ENCODE measurements around the gene LMAN1L. TPM values are rescaled to one million over a fixed set of nuclear protein-coding genes. Genes with fewer than 3 reads are reported as not detected.

The LMAN1L gene
- total RNA-seq, 1 donor from 2014 or later: not detected

GRCh38 chr15:74794970-74795349 is 17.7 kb upstream of the LMAN1L start:
- peaks cover 74% of the 10 kb centered on the region for H3K4me1 ChIP-seq

DNA sequence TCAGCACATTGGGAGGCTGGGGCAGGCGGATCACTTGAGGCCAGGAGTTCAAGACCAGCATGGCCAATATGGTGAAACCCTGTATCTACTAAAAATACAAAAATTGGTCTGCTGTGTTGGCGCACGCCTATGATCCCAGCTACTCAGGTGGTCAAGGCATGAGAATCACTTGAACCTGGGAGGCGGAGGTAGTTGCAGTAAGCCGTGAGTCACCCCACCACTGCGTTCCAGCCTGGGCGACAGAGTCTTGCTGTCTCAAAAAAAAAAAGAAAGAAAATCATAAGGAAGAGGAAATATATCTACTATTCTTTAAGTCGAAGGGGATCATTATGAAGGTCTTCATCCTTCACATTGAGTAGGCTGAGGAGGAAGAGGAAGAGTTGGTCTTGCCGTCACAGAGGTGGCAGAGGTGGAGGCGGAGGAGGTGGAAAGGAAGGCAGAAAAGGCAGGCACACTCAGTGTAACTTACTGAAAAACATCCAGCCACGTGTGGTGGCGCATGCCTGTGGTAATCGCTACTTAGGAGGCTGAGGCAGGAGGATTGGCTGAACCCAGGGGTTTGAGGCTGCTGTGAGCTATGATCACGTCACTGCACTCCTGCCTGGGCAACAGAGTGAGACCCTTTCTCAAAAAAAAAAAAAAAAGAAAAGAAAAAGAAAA is 16.5 kb upstream of the LMAN1L start:
- intact Hi-C loops (cut with DNase I): no loop called here
- no peak overlapping the region for H3K27ac ChIP-seq
- TF ChIP-seq POLR2A (IDR thresholded peaks at IDR 0.05) (no peak), POLR2AphosphoS5 (IDR thresholded peaks at IDR 0.05; ENCODE audit: insufficient read depth in 1 of 2, low read depth in 1 of 2) (no peak)
- TF ChIP-seq, protein P1, sequence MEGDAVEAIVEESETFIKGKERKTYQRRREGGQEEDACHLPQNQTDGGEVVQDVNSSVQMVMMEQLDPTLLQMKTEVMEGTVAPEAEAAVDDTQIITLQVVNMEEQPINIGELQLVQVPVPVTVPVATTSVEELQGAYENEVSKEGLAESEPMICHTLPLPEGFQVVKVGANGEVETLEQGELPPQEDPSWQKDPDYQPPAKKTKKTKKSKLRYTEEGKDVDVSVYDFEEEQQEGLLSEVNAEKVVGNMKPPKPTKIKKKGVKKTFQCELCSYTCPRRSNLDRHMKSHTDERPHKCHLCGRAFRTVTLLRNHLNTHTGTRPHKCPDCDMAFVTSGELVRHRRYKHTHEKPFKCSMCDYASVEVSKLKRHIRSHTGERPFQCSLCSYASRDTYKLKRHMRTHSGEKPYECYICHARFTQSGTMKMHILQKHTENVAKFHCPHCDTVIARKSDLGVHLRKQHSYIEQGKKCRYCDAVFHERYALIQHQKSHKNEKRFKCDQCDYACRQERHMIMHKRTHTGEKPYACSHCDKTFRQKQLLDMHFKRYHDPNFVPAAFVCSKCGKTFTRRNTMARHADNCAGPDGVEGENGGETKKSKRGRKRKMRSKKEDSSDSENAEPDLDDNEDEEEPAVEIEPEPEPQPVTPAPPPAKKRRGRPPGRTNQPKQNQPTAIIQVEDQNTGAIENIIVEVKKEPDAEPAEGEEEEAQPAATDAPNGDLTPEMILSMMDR (IDR thresholded peaks at IDR 0.05): no peak
- H3K4me1 ChIP-seq: peaks cover 68% of the 10 kb centered on the region
- no peak for DNase-seq (ENCODE audit: extremely low spot score in 2 of 2)
- H3K9me3 ChIP-seq: no peaks in the 10 kb centered on the region
- no peaks in the 10 kb centered on the region for H3K27me3 ChIP-seq
- peaks cover 0 to 18% of the 10 kb centered on the region in 2 donors for H3K36me3 ChIP-seq
- H3K4me3 ChIP-seq: no peak overlapping the region

More at GRCh38 chr15:74794970-74795349, 17.7 kb upstream of the LMAN1L start:
- Histone ChIP-seq H3K36me3 (peaks cover 0 to 10% of the 10 kb centered on the region in 2 donors), H3K9me3 (no peaks in the 10 kb centered on the region), H3K27ac (peak overlapping the region; percentile 4), H3K4me3 (no peak overlapping the region), H3K27me3 (no peaks in the 10 kb centered on the region)
- DNase-seq (ENCODE audit: extremely low spot score in 2 of 2): no peak
- intact Hi-C loops (cut with DNase I): no loop called here
- TF ChIP-seq POLR2A (IDR thresholded peaks at IDR 0.05) (no peak), POLR2AphosphoS5 (IDR thresholded peaks at IDR 0.05; ENCODE audit: insufficient read depth in 1 of 2, low read depth in 1 of 2) (no peak)
- TF ChIP-seq, protein P1 (IDR thresholded peaks at IDR 0.05): no peak

- no peak for DNase-seq (ENCODE audit: extremely low spot score in 2 of 2)
- H3K4me1 ChIP-seq: peaks cover 43% of the 10 kb centered on the region
- no peak overlapping the region for H3K27ac ChIP-seq
- no peak overlapping the region for H3K4me3 ChIP-seq
- intact Hi-C loops (cut with DNase I): no loop called here
- no peaks in the 10 kb centered on the region for H3K27me3 ChIP-seq
- peaks cover 0 to 42% of the 10 kb centered on the region in 2 donors for H3K36me3 ChIP-seq
- no peaks in the 10 kb centered on the region for H3K9me3 ChIP-seq
- TF ChIP-seq POLR2A (IDR thresholded peaks at IDR 0.05) (no peak), POLR2AphosphoS5 (IDR thresholded peaks at IDR 0.05; ENCODE audit: insufficient read depth in 1 of 2, low read depth in 1 of 2) (no peak)
- TF ChIP-seq, protein P1 (IDR thresholded peaks at IDR 0.05): no peak
Observed at GRCh38 chr15:74798388-74799254, 14.0 kb upstream of the LMAN1L start.

DNA sequence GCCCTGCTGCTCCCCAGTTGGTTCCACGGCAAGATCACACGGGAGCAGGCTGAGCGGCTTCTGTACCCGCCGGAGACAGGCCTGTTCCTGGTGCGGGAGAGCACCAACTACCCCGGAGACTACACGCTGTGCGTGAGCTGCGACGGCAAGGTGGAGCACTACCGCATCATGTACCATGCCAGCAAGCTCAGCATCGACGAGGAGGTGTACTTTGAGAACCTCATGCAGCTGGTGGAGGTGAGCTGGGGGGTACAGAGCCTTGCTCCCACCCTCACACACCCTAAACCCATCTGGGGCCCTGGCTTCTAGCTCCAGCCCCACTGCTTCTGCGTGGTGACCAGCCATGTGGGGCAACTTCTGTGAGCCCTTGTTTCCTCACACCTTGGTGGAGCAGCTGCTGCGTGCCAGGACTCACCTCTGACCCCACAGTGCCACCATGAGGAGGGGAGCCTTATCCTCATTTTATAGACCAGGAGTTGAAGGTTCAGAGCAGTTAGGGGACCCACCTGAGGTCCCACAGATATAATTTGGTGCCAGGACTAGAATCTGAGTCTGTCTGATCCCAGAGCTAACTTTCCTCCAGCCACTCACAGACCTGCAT is 13.3 kb upstream of the LMAN1L start:
- TF ChIP-seq POLR2AphosphoS5 (IDR thresholded peaks at IDR 0.05; ENCODE audit: insufficient read depth in 1 of 2, low read depth in 1 of 2) (no peak), POLR2A (IDR thresholded peaks at IDR 0.05) (no peak)
- TF ChIP-seq, protein P1 (IDR thresholded peaks at IDR 0.05): no peak
- Histone ChIP-seq H3K27me3 (no peaks in the 10 kb centered on the region), H3K36me3 (peaks cover 0 to 42% of the 10 kb centered on the region in 2 donors), H3K9me3 (no peaks in the 10 kb centered on the region), H3K27ac (peak overlapping the region; percentile 54), H3K4me3 (no peak overlapping the region), H3K4me1 (peaks cover 36% of the 10 kb centered on the region)
- intact Hi-C loops (cut with DNase I): no loop called here
- no peak for DNase-seq (ENCODE audit: extremely low spot score in 2 of 2)

Measured in vagina (tissue), 2 donors.